Femur (tissue), 1 donor: ENCODE data around the gene SSC5D.
A peak's percentile ranks its signal among the peaks of the same experiment; 100 is the strongest.
"Not testable (repeated sequence)": the region's sequence is repeated elsewhere in the genome, so short reads cannot be mapped to it uniquely, and the experiment has no call there.

Source experiments
- DNase-seq: peaks from one replicate; pipeline ENCODE4 v3.0.0-alpha.2; 2017

SSC5D gene

GRCh38 chr19:55508120-55508519 is 19.9 kb downstream of the SSC5D start:
- peak; percentile 8 for DNase-seq

- peak; percentile 95 for DNase-seq
These were observed 28.8 kb downstream of the SSC5D start for GRCh38 chr19:55516878-55517620.

GRCh38 chr19:55519451-55520311 is 31.4 kb downstream of the SSC5D start:
- peak; percentile 8 for DNase-seq

GRCh38 chr19:55520691-55521292 is 32.6 kb downstream of the SSC5D start:
- peak; percentile 18 for DNase-seq

GRCh38 chr19:55525289-55526101 is 37.3 kb downstream of the SSC5D start:
- peak; percentile 23 for DNase-seq

- DNase-seq: peak; percentile 85
These were observed 38.3 kb downstream of the SSC5D start for GRCh38 chr19:55526216-55527196.

- DNase-seq: peak; percentile 10
These were observed 39.2 kb downstream of the SSC5D start for GRCh38 chr19:55527197-55528029.

- peak; percentile 40 for DNase-seq
These were observed 40.0 kb downstream of the SSC5D start for GRCh38 chr19:55528030-55528803.

GRCh38 chr19:55529636-55530234 is 41.5 kb downstream of the SSC5D start:
- DNase-seq: peak; percentile 13

GRCh38 chr19:55530996-55531395 is 42.8 kb downstream of the SSC5D start:
- peak; percentile 14 for DNase-seq

GRCh38 chr19:55534280-55534679 is 46.0 kb downstream of the SSC5D start:
- DNase-seq: not testable (repeated sequence)

- DNase-seq: peak; percentile 13
These were observed 47.1 kb downstream of the SSC5D start for GRCh38 chr19:55535173-55535964.

GRCh38 chr19:55535965-55536350 is 47.7 kb downstream of the SSC5D start:
- DNase-seq: peak; percentile 11

GRCh38 chr19:55536366-55536765 is 48.1 kb downstream of the SSC5D start:
- peak; percentile 19 for DNase-seq

GRCh38 chr19:55536951-55537740 is 48.9 kb downstream of the SSC5D start, which contains the start of gene SBK2:
SBK2 (minus strand) TSS chr19:55537133; CDS start chr19:55536294, 839 bp downstream.
- peak; percentile 39 for DNase-seq

GRCh38 chr19:55537741-55538111 is 49.5 kb downstream of the SSC5D start:
- peak; percentile 83 for DNase-seq

- no peak for DNase-seq
These were observed 49.9 kb downstream of the SSC5D start for GRCh38 chr19:55538132-55538531.
